Activated CD4-positive, alpha-beta T cell treated with anti-CD3 and anti-CD28 coated beads, Interleukin-2, amount 50 U/mL, for 48 hours (primary cell): ENCODE data around the gene RASA3.

Experiments used
- DNase-seq, 2 experiments: peaks; one replicate each; pipeline ENCODE4 v3.0.0-alpha.2; 2020

The RASA3 gene

DNA sequence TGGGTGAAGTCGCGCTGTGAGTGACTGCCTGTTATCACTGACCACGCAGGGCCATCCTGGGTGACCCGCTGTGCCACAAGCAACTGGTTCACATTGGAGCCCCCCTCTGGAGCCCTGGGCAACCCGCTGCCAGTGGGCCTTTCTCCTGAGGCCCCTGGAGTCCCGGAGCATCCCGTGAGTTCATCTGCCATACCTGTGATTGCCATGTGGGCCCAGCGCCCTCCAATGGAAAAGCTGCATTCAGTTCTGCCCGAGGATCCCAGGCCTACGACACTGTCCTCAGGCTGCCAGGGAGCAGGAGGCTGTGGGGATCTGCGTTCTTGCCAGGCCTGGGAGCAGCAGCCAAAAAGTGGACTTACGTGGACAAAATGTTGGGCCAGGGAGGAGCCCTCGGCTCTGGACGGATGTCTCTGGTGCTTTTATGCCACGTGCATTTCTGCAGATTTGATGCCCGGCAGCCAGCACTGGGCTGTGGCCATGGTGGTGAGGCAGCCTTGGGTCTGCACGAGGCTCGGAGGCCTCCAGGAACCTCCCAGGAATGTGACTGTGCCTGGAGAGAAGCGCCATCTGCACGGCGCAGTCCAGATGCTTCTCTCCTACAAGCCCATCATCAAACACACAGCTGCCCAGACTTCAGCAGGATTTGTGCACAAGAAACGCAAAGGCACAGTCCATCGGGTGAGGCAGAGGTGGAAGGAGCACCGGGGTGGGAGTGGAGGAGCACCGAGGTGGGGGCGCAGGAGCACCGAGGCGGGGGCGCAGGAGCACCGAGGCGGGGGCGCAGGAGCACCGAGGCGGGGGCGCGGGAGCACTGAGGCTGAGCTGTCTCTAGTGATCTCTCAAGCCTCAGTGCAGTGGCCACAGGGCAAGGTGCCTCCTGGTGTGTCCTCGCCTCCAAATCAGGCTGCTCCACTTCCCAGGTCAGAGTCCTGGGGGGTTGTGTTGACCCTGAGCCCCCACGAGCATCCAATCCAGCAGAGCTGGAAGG, 202.5 kb downstream of the RASA3 start:
- no peak for DNase-seq

DNA sequence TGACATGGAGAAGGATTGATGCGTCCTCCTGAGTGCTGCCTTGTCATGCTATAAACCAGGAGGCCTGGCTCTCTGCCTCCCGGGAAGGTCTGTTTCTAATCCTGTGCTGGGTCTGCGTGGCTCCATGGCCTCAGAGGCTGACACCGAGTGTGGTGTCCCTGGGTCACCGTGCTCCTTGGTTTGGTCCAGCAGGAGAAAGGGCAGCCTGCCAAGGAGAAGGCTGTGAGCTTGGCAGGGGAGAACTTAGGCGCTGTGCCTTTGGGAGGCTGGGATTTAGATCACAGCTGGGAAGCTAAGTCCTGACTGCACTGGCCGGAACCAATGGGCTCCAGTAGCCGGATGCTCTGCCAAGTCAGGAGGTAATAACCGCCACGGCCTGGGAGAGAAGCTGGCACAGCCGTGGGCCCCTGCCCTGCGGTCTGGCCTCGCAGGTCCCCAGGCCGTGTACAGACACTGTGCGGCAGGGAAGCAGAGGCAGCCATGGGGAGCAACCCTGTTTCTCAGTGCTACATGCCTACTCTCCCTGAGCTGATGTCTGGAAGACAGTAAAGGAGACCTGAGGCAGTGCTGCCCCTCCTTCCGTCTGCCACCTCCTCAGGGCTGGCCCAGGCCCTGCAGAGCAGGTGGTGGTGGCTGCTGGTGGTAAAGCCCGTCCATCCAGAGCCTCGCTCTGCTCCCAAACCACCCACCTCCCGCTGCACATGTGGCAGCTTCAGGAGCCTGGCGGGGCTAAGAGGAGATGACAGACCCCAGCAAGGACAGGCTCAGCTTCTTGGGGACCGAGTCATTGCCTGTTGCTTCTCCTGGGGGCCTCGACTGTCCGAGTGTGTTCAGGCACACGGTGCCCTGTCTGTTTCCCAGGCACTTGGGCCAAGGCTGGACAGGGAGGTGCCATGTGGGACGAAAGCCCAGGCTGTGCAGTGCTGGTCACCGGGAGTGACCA, 203.5 kb downstream of the RASA3 start:
- no peak for DNase-seq
